ENCODE measurements around the gene MYRIP.

MYRIP gene

DNA sequence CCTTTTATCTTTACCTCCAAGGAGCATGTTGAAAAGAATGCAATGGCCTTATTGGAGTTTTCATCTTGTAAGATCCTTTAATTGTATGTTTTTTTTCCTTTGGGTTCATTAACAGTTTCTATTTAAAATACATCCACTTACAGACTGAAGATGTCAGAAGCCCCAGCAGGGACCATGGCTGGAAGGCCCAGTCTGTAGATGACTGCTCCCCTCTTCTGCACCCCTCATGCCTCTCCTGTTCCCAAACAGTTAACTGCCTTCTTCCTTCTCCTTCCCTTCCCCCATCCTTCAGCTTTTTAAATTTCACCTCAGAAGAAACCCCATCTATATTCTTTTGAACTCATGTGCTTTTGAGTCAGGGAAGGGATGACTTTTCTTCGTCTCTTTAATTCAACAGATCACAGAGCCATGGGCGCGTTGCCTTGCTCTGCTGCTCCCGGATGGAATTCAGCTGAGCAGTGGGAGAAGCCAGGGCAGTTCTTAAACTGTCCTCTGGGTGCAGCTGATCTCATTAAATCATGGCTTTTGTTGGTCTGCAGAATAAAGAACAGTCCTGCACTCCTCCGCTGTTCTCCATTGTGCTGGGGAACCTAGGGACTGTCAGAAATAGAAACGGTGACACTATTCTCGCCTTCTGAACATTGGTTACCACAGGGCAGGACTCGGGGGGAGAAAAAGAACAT, 428.6 kb downstream of the MYRIP start:
- no peaks in the 10 kb centered on the region for H3F3A ChIP-seq (ENCODE audit: insufficient read depth)
- H4K20me1 ChIP-seq (ENCODE audit: low read depth, low read length): no peaks in the 10 kb centered on the region
- H3K4me2 ChIP-seq (ENCODE audit: low read depth, low read length, poor library complexity, severe bottlenecking): no peak overlapping the region
- H3K79me2 ChIP-seq (ENCODE audit: insufficient read depth, low read length): no peaks in the 10 kb centered on the region
- no peaks in the 10 kb centered on the region; the same call in 1 of the 2 replicates for H3K9me3 ChIP-seq (ENCODE audit: insufficient read depth, low read length)
- H3K27ac ChIP-seq (ENCODE audit: low read depth, low read length): no peak overlapping the region
- no peaks in the 10 kb centered on the region for H3K36me3 ChIP-seq (ENCODE audit: low read length)
- H3K27me3 ChIP-seq (ENCODE audit: low read length): no peaks in the 10 kb centered on the region
- no peak overlapping the region for H3K4me3 ChIP-seq (ENCODE audit: insufficient read depth, low read length, poor library complexity, severe bottlenecking)
- no peak overlapping the region for H2AFZ ChIP-seq (ENCODE audit: low read depth, low read length, severe bottlenecking)
- H3K9ac ChIP-seq (ENCODE audit: low read length): no peak overlapping the region
- H3K9me2 ChIP-seq (replicated peaks; ENCODE audit: insufficient read depth, low read length): no peaks in the 10 kb centered on the region
- TF ChIP-seq, protein P1, sequence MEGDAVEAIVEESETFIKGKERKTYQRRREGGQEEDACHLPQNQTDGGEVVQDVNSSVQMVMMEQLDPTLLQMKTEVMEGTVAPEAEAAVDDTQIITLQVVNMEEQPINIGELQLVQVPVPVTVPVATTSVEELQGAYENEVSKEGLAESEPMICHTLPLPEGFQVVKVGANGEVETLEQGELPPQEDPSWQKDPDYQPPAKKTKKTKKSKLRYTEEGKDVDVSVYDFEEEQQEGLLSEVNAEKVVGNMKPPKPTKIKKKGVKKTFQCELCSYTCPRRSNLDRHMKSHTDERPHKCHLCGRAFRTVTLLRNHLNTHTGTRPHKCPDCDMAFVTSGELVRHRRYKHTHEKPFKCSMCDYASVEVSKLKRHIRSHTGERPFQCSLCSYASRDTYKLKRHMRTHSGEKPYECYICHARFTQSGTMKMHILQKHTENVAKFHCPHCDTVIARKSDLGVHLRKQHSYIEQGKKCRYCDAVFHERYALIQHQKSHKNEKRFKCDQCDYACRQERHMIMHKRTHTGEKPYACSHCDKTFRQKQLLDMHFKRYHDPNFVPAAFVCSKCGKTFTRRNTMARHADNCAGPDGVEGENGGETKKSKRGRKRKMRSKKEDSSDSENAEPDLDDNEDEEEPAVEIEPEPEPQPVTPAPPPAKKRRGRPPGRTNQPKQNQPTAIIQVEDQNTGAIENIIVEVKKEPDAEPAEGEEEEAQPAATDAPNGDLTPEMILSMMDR (IDR thresholded peaks at IDR 0.05; ENCODE audit: insufficient read depth, low read length, poor library complexity, severe bottlenecking): no peak
- no peak for TF ChIP-seq EZH2phosphoT487 (conservative IDR thresholded peaks at IDR 0.05; ENCODE audit: low read length)

DNA sequence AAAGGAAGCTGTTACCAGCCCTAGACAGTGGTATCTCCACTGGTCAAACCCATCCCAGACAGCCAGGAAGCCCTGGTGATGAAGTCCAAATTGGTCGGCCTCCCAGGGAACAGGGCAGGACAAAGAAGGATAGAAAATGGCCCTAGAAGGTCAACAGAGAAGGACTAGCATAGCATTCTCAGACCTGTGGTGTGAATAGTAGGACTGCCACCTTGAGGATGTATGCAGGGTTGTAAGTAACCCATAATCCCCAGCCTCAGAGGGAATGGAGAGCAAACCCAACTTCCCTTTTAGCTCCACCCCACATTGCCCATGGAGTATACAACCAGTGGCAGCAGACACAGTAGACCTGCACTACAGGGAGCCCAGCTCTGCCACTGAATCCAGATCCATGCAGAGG, 431.5 kb downstream of the MYRIP start:
- H3K27me3 ChIP-seq (ENCODE audit: low read length): no peaks in the 10 kb centered on the region
- H3K4me2 ChIP-seq (ENCODE audit: low read depth, low read length, poor library complexity, severe bottlenecking): no peak overlapping the region
- no peaks in the 10 kb centered on the region for H4K20me1 ChIP-seq (ENCODE audit: low read depth, low read length)
- H3K36me3 ChIP-seq (ENCODE audit: low read length): no peaks in the 10 kb centered on the region
- no peaks in the 10 kb centered on the region for H3K79me2 ChIP-seq (ENCODE audit: insufficient read depth, low read length)
- H3K9me2 ChIP-seq (replicated peaks; ENCODE audit: insufficient read depth, low read length): no peaks in the 10 kb centered on the region
- no peak for TF ChIP-seq EZH2phosphoT487 (conservative IDR thresholded peaks at IDR 0.05; ENCODE audit: low read length)
- TF ChIP-seq, protein P1 (IDR thresholded peaks at IDR 0.05; ENCODE audit: insufficient read depth, low read length, poor library complexity, severe bottlenecking): no peak
- no peaks in the 10 kb centered on the region for H3K9me3 ChIP-seq (ENCODE audit: insufficient read depth, low read length)
- no peak overlapping the region for H3K27ac ChIP-seq (ENCODE audit: low read depth, low read length)
- H3K9ac ChIP-seq (ENCODE audit: low read length): no peak overlapping the region
- no peak overlapping the region for H2AFZ ChIP-seq (ENCODE audit: low read depth, low read length, severe bottlenecking)
- H3F3A ChIP-seq (ENCODE audit: insufficient read depth): no peaks in the 10 kb centered on the region
- no peak overlapping the region for H3K4me3 ChIP-seq (ENCODE audit: insufficient read depth, low read length, poor library complexity, severe bottlenecking)

DNA sequence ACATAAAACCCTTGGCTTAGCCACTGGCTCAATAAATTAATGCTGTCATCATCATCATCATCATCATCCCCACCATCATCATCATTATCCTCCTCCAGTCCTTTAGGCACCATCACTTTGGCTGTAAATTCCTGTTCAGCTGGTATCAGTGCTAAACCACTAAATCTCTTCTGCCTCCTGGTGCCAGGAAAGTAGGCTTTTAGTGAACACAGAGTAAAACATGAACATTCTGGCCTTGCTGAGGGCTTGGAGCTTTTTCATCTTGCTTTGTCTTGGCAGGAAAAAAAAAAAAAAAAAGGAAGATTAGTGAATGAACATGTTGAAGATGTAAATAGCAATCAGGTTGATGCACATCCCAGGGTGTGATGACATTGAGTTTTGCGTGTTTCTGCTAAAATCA, 432.8 kb downstream of the MYRIP start:
- TF ChIP-seq EZH2phosphoT487 (conservative IDR thresholded peaks at IDR 0.05; ENCODE audit: low read length): no peak
- TF ChIP-seq, protein P1 (IDR thresholded peaks at IDR 0.05; ENCODE audit: insufficient read depth, low read length, poor library complexity, severe bottlenecking): no peak
- Histone ChIP-seq H3F3A (ENCODE audit: insufficient read depth) (no peaks in the 10 kb centered on the region), H3K4me2 (ENCODE audit: low read depth, low read length, poor library complexity, severe bottlenecking) (no peak overlapping the region), H3K27me3 (ENCODE audit: low read length) (no peaks in the 10 kb centered on the region), H3K27ac (ENCODE audit: low read depth, low read length) (no peak overlapping the region), H3K79me2 (ENCODE audit: insufficient read depth, low read length) (no peaks in the 10 kb centered on the region), H2AFZ (ENCODE audit: low read depth, low read length, severe bottlenecking) (no peak overlapping the region), H3K9ac (ENCODE audit: low read length) (no peak overlapping the region), H3K4me3 (ENCODE audit: insufficient read depth, low read length, poor library complexity, severe bottlenecking) (no peak overlapping the region), H3K9me3 (ENCODE audit: insufficient read depth, low read length) (no peaks in the 10 kb centered on the region), H4K20me1 (ENCODE audit: low read depth, low read length) (no peaks in the 10 kb centered on the region), H3K36me3 (ENCODE audit: low read length) (no peaks in the 10 kb centered on the region), H3K9me2 (replicated peaks; ENCODE audit: insufficient read depth, low read length) (no peaks in the 10 kb centered on the region)

Measured in SU-DHL-6 (cell line).